GM18526 (cell line): ENCODE measurements around the gene LYSMD4.
A peak's percentile ranks its signal among the peaks of the same experiment; 100 is the strongest.

Experiments used
- POLR2A ChIP-seq: IDR thresholded peaks from 3 replicates; pipeline ENCODE4 v1.6.1; 2011; ENCODE audit not compliant: insufficient read length; ENCODE audit errors: extremely low read depth

LYSMD4 gene

GRCh38 chr15:99733268-99734039, at the start of gene LYSMD4:
LYSMD4 (minus strand) TSS chr15:99733437; CDS start chr15:99731999, 1,438 bp downstream.
- TF ChIP-seq POLR2A: peak; percentile 56

GRCh38 chr15:99777144-99777543, 43.9 kb upstream of the LYSMD4 start:
- no peak for TF ChIP-seq POLR2A

GRCh38 chr15:99764522-99764921, 31.3 kb upstream of the LYSMD4 start:
- TF ChIP-seq POLR2A: no peak

- TF ChIP-seq POLR2A: no peak
Measured at GRCh38 chr15:99763827-99764226, 30.6 kb upstream of the LYSMD4 start.

- TF ChIP-seq POLR2A: no peak
Measured at GRCh38 chr15:99762288-99762687, 29.1 kb upstream of the LYSMD4 start.

- no peak for TF ChIP-seq POLR2A
Measured at GRCh38 chr15:99755692-99756409, 22.6 kb upstream of the LYSMD4 start.

GRCh38 chr15:99753066-99753465, 19.8 kb upstream of the LYSMD4 start:
- no peak for TF ChIP-seq POLR2A

- TF ChIP-seq POLR2A: no peak
Measured at GRCh38 chr15:99752556-99752955, 19.3 kb upstream of the LYSMD4 start.

GRCh38 chr15:99749386-99749785, 16.1 kb upstream of the LYSMD4 start:
- no peak for TF ChIP-seq POLR2A

GRCh38 chr15:99745370-99746086, 12.3 kb upstream of the LYSMD4 start:
- no peak for TF ChIP-seq POLR2A

GRCh38 chr15:99744142-99744541, 10.9 kb upstream of the LYSMD4 start:
- no peak for TF ChIP-seq POLR2A

- TF ChIP-seq POLR2A: no peak
Measured at GRCh38 chr15:99741835-99742234, 8.6 kb upstream of the LYSMD4 start.

GRCh38 chr15:99738021-99738847, 5.0 kb upstream of the LYSMD4 start:
- no peak for TF ChIP-seq POLR2A

GRCh38 chr15:99736702-99737101, 3.5 kb upstream of the LYSMD4 start:
- TF ChIP-seq POLR2A: no peak

GRCh38 chr15:99735868-99736267, 2.6 kb upstream of the LYSMD4 start:
- no peak for TF ChIP-seq POLR2A
